Measurements from ENCODE around the gene FAU.

Gene FAU

DNA sequence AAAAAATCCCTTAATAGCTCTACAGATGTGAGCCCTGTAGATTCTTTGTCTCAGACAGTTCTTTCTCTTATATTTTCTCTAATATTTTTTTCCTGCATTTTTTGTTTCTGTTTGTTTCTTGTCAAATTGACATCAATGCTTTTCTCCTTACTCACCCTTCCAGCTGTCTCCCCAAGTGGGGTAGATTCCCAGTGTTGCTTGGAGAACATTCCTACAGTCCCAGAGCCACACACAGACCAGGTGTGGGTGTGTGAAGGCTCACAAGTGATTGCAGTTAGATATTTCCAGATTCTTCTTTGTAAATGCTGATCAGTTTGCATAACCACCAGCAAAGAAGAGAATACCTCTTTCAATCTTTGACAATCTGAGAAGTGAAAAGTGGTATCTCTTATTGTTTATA, 18.5 kb downstream of the FAU start:
- TF ChIP-seq, protein P1, sequence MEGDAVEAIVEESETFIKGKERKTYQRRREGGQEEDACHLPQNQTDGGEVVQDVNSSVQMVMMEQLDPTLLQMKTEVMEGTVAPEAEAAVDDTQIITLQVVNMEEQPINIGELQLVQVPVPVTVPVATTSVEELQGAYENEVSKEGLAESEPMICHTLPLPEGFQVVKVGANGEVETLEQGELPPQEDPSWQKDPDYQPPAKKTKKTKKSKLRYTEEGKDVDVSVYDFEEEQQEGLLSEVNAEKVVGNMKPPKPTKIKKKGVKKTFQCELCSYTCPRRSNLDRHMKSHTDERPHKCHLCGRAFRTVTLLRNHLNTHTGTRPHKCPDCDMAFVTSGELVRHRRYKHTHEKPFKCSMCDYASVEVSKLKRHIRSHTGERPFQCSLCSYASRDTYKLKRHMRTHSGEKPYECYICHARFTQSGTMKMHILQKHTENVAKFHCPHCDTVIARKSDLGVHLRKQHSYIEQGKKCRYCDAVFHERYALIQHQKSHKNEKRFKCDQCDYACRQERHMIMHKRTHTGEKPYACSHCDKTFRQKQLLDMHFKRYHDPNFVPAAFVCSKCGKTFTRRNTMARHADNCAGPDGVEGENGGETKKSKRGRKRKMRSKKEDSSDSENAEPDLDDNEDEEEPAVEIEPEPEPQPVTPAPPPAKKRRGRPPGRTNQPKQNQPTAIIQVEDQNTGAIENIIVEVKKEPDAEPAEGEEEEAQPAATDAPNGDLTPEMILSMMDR (IDR thresholded peaks at IDR 0.05): no peak
- Histone ChIP-seq H3K4me1 (peaks cover 0 to 26% (median 16%) of the 10 kb centered on the region in 4 donors), H3K27ac (no peak overlapping the region), H3K27me3 (no peaks in the 10 kb centered on the region), H3K9me3 (no peaks in the 10 kb centered on the region), H3K36me3 (peaks cover 13 to 26% (median 25%) of the 10 kb centered on the region in 3 donors), H3K4me3 (no peak overlapping the region)
- intact Hi-C loops (cut with DNase I; ENCODE audit: low total_unique reads): no loop called here
- DNase-seq: no peak

GRCh38 chr11:65102142-65103095, 19.5 kb downstream of the FAU start:
- intact Hi-C loops (cut with DNase I; ENCODE audit: low total_unique reads): no loop called here
- TF ChIP-seq, protein P1 (IDR thresholded peaks at IDR 0.05): no peak
- no peak for DNase-seq
- Histone ChIP-seq H3K4me1 (peaks cover 0 to 30% (median 21%) of the 10 kb centered on the region in 4 donors), H3K9me3 (no peaks in the 10 kb centered on the region), H3K27ac (peak overlapping the region in 1 of 2 donors; percentile 55), H3K4me3 (no peak overlapping the region), H3K36me3 (peaks cover 5 to 19% (median 16%) of the 10 kb centered on the region in 3 donors), H3K27me3 (no peaks in the 10 kb centered on the region)

GRCh38 chr11:65100674-65101350, 21.1 kb downstream of the FAU start:
- DNase-seq: no peak
- H3K27ac ChIP-seq: no peak overlapping the region
- no peak overlapping the region for H3K4me3 ChIP-seq
- peaks cover 0 to 39% (median 30%) of the 10 kb centered on the region in 4 donors for H3K4me1 ChIP-seq
- H3K36me3 ChIP-seq: peaks cover 5 to 13% (median 9%) of the 10 kb centered on the region in 3 donors
- no peaks in the 10 kb centered on the region for H3K27me3 ChIP-seq
- TF ChIP-seq, protein P1 (IDR thresholded peaks at IDR 0.05): no peak
- intact Hi-C loops (cut with DNase I; ENCODE audit: low total_unique reads): no loop called here
- no peaks in the 10 kb centered on the region for H3K9me3 ChIP-seq

GRCh38 chr11:65096926-65097325, 25.0 kb downstream of the FAU start:
- H3K4me1 ChIP-seq: peaks cover 0 to 30% (median 20%) of the 10 kb centered on the region in 4 donors
- no peaks in the 10 kb centered on the region for H3K9me3 ChIP-seq
- intact Hi-C loops (cut with DNase I; ENCODE audit: low total_unique reads): no loop called here
- TF ChIP-seq, protein P1 (IDR thresholded peaks at IDR 0.05): no peak
- peak overlapping the region; percentile 89 to 93 for H3K27ac ChIP-seq
- no peaks in the 10 kb centered on the region for H3K27me3 ChIP-seq
- DNase-seq: no peak
- H3K4me3 ChIP-seq: peak overlapping the region; percentile 81 to 97
- peaks cover 0 to 13% (median 5%) of the 10 kb centered on the region in 3 donors for H3K36me3 ChIP-seq

GRCh38 chr11:65095974-65096806, 25.7 kb downstream of the FAU start, which contains the start of gene VPS51:
Gene VPS51, plus strand, starts transcription at chr11:65096214. Its CDS starts 37 bp downstream, at chr11:65096251.
- Histone ChIP-seq H3K27me3 (no peaks in the 10 kb centered on the region), H3K9me3 (no peaks in the 10 kb centered on the region), H3K27ac (peak within 1 kb of the TSS; percentile 89 to 93), H3K4me3 (peak within 1 kb of the TSS; percentile 81 to 97), H3K36me3 (peaks cover 0 to 13% (median 5%) of the 10 kb centered on the region in 3 donors), H3K4me1 (peaks cover 0 to 24% (median 14%) of the 10 kb centered on the region in 4 donors)
- TF ChIP-seq, protein P1 (IDR thresholded peaks at IDR 0.05): peak in 1 of 2 experiments; percentile 27
- peak; percentile 91 to 92 for DNase-seq
- intact Hi-C loops (cut with DNase I; ENCODE audit: low total_unique reads): no loop called here
